Endothelial cell of hepatic sinusoid (primary cell): ENCODE results near the gene EIF3C.
"Not testable (repeated sequence)": the region's sequence is repeated elsewhere in the genome, so short reads cannot be mapped to it uniquely, and the experiment has no call there.

Source experiments
- in situ Hi-C: cut with HindIII; loops from 2 replicates; pipeline ENCODE4 v1.10.0; 2017; ENCODE audit warnings: low sequenced_read_pairs

EIF3C gene

DNA sequence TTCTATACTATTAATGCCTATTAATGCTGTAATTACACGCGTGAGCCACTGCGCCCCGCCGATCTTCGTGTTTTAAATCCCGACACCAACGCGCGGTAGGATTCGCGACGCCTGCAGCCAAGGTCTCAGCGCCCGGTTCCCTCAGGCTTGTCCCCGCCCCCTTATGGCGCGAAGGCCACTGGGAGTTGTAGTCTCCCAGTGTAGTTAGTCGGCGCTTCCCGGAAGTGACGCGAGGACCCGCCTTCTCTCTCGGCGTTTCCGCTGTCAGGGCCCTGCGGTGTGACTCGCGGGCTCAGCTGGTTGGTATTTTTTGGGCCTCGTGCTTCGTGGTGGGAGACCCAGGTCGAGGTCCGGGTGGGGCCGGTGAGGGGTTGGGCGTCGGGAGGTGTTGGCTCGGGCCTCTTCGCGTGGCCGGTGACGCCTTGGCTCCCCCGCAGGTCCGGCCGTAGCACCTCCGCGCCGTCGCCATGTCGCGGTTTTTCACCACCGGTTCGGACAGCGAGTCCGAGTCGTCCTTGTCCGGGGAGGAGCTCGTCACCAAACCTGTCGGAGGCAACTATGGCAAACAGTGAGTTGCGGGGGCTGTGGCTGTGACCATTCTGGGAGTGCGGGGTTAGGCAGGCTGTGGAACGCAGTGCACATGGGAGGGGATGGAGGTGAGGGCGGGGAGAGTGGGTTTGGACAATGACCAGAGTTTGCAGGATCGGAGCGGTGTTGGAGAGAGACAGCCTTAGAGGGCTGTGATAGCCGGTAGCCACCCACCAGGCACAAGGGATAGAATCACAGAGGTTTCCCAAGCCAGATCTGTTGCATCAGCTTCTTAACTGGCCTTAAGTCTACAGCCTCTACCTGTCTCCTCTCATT lies at the start of gene EIF3C:
Gene EIF3C (plus strand): TSS at position 245 of the 864 bp plus-strand sequence. CDS start 223 bp downstream, at position 468.
- in situ Hi-C loops = not testable (repeated sequence)

DNA sequence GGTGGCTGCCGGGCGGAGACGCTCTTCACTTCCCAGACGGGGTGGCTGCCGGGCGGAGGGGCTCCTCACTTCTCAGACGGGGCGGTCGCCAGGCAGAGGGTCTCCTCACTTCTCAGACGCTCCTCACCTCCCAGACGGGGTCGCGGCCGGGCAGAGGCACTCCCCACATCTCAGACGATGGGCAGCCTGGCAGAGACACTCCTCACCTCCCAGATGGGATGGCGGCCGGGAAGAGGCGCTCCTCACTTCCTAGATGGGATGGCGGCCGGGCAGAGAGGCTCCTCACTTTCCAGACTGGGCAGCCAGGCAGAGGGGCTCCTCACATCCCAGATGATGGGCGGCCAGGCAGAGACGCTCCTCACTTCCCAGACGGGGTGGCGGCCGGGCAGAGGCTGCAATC lies 45.0 kb upstream of the EIF3C start:
- in situ Hi-C loops = not testable (repeated sequence)

GRCh38 chr16:28667480-28667879 lies 43.8 kb upstream of the EIF3C start:
- in situ Hi-C loops = not testable (repeated sequence)

DNA sequence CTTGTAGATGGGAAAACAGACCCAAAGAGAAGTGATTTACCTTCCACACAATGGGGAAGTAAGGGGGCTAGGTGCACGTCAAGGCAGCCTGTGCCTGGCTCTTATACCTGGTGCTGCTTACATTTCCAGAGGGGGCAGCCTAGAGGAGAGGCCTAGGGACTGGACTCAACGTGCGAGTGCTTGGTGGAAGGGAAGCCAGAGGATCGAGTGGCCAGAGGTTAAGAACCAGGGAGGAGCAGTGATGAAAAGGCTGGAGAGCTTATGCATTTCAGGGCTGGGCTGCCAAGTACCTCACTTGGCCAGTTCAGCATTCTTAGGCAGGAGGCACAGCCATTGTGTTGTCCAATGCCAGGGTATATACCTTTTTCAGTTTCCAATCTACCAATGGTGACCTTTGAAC lies 43.1 kb upstream of the EIF3C start:
- in situ Hi-C loops = not testable (repeated sequence)

DNA sequence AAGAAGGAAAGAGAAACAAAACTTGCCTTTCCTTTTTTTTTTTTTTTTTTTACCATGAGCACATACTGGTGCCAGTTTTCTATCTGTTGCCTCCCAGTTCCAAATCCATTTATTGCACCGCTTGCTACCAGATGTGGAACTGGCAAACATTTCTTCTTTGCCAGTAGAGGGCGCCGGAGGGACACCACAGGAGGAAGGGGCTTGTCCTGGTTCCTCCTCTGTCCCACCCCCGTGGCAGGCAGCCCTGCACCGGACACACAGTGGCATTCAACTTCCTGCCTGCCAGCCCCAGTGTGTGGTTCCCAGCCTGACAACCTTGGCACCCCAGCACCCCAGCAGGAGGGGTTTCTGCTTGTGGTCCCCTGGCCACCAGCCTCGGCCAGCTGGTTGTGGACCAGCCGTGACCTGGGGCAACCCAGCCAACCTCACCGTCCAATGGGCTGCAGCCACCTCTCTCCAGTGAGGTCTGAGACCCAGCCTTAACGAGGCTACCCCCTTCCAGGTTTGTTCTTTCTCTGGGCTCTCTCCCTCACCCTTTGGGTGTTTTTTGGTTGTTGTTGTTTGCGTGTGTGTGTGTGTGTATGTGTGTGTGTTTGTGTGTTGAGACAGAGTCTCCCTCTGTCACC lies 22.8 kb upstream of the EIF3C start:
- in situ Hi-C loops = not testable (repeated sequence)

- in situ Hi-C loops = not testable (repeated sequence)
Measured at GRCh38 chr16:28689425-28689824, 21.8 kb upstream of the EIF3C start.

GRCh38 chr16:28691722-28692121 lies 19.5 kb upstream of the EIF3C start:
- in situ Hi-C loops = not testable (repeated sequence)

GRCh38 chr16:28693257-28693950 lies 17.9 kb upstream of the EIF3C start:
- in situ Hi-C loops = not testable (repeated sequence)

- in situ Hi-C loops = not testable (repeated sequence)
Measured at GRCh38 chr16:28699792-28700191, 11.5 kb upstream of the EIF3C start.

GRCh38 chr16:28700349-28700748 lies 10.9 kb upstream of the EIF3C start:
- in situ Hi-C loops = not testable (repeated sequence)

DNA sequence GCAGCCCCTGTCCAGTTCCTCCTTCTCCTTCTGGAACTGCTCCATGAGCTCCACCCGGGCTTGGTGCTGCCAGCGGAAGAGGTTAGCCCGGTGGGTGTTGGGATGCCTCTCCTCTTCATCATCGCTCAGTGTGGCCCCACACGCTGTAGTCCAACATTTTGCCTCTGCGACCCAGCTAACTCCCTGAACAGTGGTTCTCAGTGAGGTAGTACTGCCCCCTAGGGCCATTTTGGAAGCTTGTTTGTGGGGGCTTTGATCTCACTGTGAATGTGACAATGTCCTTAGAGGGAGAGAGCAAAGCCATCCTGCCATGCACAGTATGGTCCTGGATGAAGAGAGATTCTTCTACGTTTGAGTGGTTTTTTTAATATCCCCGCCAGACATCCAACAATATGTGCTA lies 9.9 kb upstream of the EIF3C start:
- in situ Hi-C loops = not testable (repeated sequence)

DNA sequence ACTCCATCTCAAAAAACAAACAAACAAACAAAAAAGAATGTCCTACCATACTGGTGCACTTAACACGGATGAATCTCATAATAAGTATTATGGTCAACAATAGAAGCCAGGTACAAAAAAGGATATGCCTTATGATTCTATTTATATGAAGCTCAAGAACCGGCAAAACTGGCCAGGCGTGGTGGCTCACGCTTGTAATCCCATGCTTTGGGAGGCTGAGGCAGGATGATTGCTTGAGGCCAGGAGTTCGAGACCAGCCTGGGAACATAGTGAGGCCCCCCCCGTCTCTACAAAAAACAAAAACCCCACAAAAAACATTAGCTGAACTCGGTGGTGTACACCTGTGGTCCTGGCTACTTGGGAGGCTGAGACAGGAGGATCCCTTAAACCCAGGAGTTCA lies 7.0 kb upstream of the EIF3C start:
- in situ Hi-C loops = not testable (repeated sequence)

GRCh38 chr16:28722852-28723650 lies 11.8 kb downstream of the EIF3C start:
- in situ Hi-C loops = not testable (repeated sequence)

GRCh38 chr16:28731253-28731652 lies 20.0 kb downstream of the EIF3C start:
- in situ Hi-C loops = not testable (repeated sequence)

DNA sequence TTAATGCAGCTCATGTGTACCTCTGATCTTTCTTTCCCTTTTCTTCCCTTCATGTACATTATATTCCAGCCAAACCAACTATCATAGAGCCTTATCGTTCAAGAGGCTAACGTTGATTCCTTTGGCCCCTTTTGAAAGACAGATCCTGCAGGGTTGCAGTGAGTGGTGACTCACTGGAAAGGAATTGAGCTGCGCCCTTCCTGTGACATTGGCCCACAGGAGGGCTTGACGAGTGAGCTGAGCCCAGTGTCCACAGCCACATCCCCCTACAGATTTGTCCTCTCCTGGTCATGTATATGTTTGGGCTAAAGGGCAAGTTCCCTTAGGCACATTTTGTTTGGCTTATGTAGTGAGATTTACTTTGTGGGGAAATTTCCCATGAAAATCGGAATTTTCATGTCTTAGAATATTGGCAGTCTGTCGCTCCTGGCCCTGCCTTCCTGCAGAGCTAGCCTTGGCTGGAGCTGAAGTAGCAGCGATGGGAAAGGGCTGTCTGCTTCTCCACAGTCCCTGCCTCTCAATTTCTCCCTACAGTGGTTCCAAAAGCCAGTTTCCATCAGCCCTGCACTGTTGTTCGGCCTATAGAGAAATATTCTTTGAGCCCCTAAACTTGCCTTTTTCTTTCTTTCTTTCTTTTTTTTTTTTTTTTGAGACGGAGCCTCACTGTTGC lies 21.3 kb downstream of the EIF3C start:
- in situ Hi-C loops = not testable (repeated sequence)

- in situ Hi-C loops = not testable (repeated sequence)
Measured at GRCh38 chr16:28739787-28740186, 28.5 kb downstream of the EIF3C start.

- in situ Hi-C loops = not testable (repeated sequence)
Measured at GRCh38 chr16:28740631-28741030, 29.4 kb downstream of the EIF3C start.

GRCh38 chr16:28741295-28741694 lies 30.0 kb downstream of the EIF3C start:
- in situ Hi-C loops = not testable (repeated sequence)

GRCh38 chr16:28746618-28747350 lies 35.5 kb downstream of the EIF3C start:
- in situ Hi-C loops = not testable (repeated sequence)
